Activated T-cell treated with anti-CD3 and anti-CD28 coated beads, Interleukin-2, amount 50 U/mL, for 48 hours (primary cell): ENCODE data around the gene ATP8A2.

Source experiments
- DNase-seq, 2 experiments: peaks; one replicate each; pipeline ENCODE4 v3.0.0-alpha.2; 2020

The ATP8A2 gene

GRCh38 chr13:25645681-25646080 is 273.9 kb downstream of the ATP8A2 start:
- no peak for DNase-seq

- DNase-seq, result no peak
These were observed 277.3 kb downstream of the ATP8A2 start for GRCh38 chr13:25649001-25649633.

DNA sequence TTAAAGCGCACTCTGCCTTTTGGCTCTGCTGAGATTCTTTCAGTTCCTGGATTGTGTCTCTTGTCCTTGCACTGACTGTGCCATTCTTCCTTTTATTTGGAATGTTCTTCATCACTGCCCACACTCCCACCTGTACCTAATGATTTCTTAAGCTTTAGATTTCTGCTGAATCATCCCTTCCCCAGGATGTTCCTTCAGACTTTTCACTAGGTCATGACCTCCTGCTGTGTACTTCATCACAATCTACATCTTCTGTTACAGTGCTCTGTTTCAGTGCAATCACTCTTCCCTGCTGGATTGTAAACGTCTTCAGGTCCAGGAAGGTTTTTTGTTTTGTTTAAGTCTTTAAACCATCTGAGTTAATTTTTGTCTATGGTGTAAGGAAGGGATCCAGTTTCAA is 281.0 kb downstream of the ATP8A2 start:
- no peak for DNase-seq

- DNase-seq, result no peak
These were observed 282.5 kb downstream of the ATP8A2 start for GRCh38 chr13:25654322-25654721.

DNA sequence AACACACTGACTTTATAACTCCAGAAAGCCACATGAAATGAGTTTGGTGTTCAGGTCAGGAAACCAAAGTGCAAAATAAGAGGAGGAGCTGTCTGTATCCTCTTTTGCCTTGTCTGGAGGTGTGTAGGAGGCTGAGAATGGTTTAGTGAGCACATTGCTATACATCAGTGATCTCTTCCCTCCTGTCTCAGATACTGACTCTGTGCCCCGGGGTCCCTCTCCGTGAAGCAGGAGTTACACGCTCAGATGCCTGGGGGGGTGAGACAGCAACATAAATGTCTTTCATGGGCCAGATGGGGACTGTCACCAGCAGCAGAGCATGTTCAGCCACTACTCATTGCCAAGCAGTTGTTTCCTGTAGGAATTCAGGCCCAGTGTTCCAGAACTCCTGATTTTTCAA is 285.4 kb downstream of the ATP8A2 start:
- DNase-seq, result no peak

DNA sequence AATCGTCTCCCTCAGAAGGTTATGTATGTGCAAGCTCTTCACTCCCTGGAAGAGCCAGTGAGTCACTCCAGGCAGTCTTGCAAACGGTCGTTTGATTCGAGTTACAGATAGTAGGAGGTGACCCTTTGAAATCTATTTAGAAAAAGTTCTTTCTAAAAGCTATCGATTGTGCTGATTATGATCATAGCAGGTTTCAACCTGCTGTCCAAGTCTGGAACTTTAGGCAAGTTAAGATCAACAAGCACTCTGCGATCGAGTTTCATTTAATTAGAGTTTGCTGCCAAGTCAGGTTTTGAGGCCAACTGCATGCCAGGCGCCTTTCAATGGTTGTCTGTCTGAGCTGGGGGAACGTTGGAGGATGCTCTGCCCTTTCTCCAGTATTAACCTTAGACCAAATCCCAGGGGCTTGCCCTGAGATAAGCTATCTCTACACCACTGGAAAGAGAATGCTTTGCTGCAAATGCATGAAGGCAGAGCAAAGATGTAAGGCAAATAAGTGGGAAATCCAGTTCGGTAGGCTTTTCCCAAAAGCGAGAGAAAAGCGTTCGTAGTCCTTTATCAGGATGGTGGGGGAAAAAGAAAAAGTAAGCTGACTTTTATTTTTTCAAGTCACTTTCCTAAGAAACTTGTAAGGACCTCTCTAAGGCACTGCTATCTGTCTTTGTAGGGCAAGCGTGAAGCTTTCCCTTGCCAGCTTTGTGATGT is 287.5 kb downstream of the ATP8A2 start:
- DNase-seq, result no peak

DNA sequence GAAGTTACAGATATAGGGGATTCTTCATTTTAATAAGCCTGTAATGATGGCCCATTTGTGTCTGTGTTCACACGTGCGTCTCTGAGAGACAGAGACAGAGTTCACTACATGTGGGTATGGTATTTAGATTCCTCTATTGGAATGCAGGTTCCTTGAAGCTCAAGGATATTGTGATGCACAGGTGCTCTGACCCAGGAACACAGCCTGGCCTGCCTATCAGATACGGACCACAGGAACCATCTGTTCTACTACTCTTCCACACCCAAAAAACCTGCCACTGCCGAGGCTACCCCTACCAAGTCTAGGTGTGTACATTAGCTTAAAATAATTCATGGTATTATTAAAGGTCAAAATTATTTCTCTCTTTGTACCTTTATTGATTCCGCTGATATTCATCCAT is 289.2 kb downstream of the ATP8A2 start:
- no peak for DNase-seq

GRCh38 chr13:25662516-25662915 is 290.7 kb downstream of the ATP8A2 start:
- DNase-seq, result no peak

GRCh38 chr13:25668345-25668744 is 296.6 kb downstream of the ATP8A2 start:
- no peak for DNase-seq

DNA sequence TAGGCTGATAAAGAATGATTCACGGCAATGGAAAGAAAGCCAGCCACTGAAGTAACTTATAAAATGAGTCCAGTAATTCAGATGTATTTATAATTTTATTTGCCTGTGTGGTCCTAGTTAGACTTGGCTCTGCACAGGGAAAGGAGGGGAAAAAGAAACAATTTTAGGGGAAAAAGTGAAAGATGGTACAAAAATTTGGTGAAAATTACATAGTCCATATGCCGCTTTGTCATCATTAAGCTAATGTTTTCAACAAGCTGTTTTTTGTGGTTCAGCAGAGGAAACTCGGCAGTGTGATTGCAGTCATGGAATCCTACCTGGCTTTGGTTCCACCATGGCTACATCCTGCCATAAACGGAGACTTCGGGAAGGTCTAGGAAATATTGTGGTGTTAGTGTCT is 301.9 kb downstream of the ATP8A2 start:
- no peak for DNase-seq

GRCh38 chr13:25674371-25674770 is 302.6 kb downstream of the ATP8A2 start:
- DNase-seq, result no peak

DNA sequence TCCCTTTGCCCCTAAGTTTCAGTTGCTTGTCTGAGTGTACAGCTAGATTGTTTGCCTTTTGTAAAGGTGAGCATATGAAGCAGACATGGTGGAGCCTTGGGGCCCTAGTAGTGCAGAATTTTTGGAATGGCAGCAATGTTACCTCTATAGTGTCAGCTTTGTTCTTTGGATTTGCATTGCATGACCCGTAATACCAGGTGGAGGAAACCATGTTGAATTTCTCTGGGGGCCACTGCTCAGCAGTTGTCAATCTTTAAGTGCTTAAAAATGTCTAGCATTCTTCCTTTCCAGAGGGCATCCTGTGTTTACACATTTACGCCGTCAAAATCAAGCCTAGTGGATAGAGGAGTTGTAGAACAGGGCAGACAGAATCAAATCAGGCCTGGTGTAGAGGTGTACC is 303.3 kb downstream of the ATP8A2 start:
- no peak for DNase-seq

DNA sequence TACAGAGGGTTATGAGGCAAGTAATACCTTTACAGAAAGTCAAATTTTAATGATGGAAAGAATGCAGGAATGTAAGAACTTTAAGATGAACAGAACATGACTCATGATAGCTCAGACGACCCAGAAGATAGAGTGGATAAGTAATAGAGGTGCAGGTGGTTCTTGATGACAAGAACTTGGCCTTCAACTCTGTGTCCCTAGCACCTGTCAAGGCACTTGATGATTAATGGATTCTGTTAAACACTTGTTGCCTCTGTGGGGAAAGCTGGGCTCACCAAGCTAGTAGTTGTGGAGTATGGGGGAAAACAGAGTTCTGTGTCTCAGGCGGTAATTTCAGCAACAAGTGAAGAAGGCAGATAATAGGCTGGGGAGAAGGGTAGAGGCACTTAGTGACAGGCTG is 306.2 kb downstream of the ATP8A2 start:
- DNase-seq, result no peak

- no peak for DNase-seq
These were observed 306.6 kb downstream of the ATP8A2 start for GRCh38 chr13:25678398-25678797.

GRCh38 chr13:25679159-25679558 is 307.4 kb downstream of the ATP8A2 start:
- DNase-seq, result no peak

GRCh38 chr13:25679936-25680335 is 308.2 kb downstream of the ATP8A2 start:
- DNase-seq, result no peak

DNA sequence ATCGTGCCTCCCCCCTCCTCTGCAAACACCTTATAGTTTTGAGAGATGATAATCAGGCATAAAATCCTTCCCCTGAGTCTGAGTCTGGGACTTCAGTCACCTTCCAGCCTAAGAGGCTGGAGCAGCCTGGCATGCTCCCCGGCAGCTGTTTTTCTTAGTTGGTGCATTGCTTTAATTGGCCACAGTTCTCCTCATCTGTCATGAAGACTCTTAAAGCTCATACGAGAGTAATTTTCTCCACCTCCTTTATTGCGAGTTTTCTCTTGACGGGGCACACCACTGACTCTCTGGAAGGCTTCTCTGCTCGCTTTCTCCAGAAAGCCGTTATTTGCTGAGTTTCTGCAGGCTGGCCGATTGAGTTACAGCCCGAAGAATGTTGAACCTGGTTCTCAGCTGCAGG is 310.5 kb downstream of the ATP8A2 start:
- DNase-seq, result no peak

DNA sequence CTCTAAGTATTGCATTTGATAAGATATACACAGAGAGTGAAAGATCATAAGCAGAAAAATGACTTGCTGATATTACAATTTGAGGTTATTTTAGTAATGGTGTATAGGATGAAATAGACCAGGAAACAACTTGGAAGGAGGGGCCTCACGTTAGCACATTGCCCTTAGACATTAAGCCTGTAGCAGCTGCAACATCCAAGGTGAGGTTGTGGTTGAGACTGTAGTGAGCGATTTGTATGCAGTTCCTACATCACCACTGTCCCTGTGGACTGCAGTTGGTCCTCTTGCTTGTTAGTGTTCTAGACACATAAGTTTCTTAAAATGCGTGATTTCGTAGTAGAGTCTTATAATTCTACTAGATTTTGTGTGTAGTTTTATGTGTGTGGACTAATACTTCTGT is 311.3 kb downstream of the ATP8A2 start:
- no peak for DNase-seq

GRCh38 chr13:25683662-25684370 is 312.0 kb downstream of the ATP8A2 start:
- DNase-seq, result no peak

DNA sequence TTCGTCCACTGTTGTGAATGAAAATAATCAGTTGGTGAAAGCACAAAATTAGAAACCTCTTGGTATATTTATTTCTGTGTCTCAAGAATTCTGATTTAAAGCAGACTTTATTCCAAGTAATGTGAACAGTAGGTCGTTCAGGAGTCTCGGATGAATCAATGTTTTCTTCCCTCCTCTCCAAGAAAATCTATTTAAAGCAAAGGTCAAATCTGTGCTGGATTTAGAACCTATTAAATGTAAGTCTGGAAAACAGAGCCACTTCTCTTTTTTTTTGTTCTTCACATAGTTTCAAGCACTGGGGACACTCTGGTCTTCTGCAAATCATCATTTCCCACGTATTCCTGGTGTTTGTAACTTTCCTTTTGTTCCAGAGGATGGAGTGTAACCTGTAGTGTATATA is 312.7 kb downstream of the ATP8A2 start:
- no peak for DNase-seq

- DNase-seq, result no peak
These were observed 315.2 kb downstream of the ATP8A2 start for GRCh38 chr13:25686831-25687470.

DNA sequence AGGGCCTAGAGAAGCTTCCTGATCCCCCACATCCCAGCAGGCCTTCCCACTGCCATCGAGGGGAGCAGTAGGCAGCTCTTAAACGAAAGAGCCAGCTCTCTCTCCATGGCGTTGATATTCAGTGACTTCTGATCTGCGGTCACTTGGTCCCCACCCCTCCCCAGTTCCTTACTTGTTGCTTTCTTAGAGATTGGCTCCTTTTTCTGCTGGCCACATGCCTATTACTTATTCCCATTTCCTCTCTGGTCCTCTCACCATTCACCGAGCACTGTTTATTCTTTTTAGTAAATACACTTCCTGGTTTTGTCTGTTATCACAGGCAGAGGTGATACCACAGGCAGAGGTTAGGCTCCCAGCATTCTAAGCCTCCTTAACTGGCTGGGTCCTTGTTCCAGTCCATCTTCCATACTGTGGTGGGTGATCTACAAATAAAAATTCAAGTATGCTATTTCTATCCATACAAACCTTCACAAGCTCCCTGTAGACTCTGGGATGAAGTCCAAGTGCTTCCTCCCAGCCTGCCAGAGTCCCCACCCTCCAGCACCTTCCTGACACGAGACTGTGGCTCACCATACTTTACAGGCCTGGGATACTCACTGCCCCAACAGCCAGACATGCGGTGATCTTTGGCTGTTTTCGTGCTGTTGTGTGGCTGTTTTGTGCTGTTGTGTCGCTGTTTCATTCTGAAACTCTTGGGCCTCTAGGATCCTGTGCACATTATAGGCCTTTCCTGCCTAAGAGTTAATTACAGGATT is 315.9 kb downstream of the ATP8A2 start:
- no peak for DNase-seq

GRCh38 chr13:25688536-25688935 is 316.8 kb downstream of the ATP8A2 start:
- no peak for DNase-seq
